ENCODE measurements around the gene PNLIPRP1. TPM values are rescaled to one million over a fixed set of nuclear protein-coding genes. Genes with fewer than 3 reads are reported as not detected.

Gene PNLIPRP1
- total RNA-seq, 1 experiment from 2014 or later = 1.6 TPM

- Histone ChIP-seq H3K4me3 (replicated peaks in 1 of 2; ENCODE audit: low read depth in 1 of 2, low read length in 2 of 2) (no peak overlapping the region), H3K27ac (ENCODE audit: low read depth, low read length) (no peak overlapping the region), H3K27me3 (ENCODE audit: insufficient read depth, low read length) (no peaks in the 10 kb centered on the region), H4K20me1 (ENCODE audit: insufficient read depth) (no peaks in the 10 kb centered on the region), H3K36me3 (ENCODE audit: control insufficient read depth in 1 of 2, insufficient read depth in 2 of 2, low read length in 2 of 2) (no peaks in the 10 kb centered on the region), H3K9ac (ENCODE audit: low read length) (no peak overlapping the region), H3K4me2 (ENCODE audit: low read length) (no peak overlapping the region), H3K9me3 (ENCODE audit: control insufficient read depth in 1 of 2, insufficient read depth in 1 of 2, low read depth in 1 of 2, low read length in 2 of 2) (no peaks in the 10 kb centered on the region), H3K4me1 (ENCODE audit: control insufficient read depth in 1 of 2, insufficient read depth in 2 of 2, low read length in 2 of 2) (peaks cover 10 to 19% of the 10 kb centered on the region in 2 experiments), H2AFZ (ENCODE audit: low read depth, low read length, poor library complexity, severe bottlenecking) (no peak overlapping the region), H3K79me2 (ENCODE audit: insufficient read depth, low read length) (no peaks in the 10 kb centered on the region), H3K9me2 (ENCODE audit: insufficient read depth) (no peaks in the 10 kb centered on the region)
- no peak for DNase-seq (ENCODE audit: low read depth, low spot score)
- ChIA-PET POLR2A (no interaction called here), RAD21 (ENCODE audit: low non-redundant PET in 1 of 2, low total read pairs in 2 of 2, uncharacterized antibody in 2 of 2, unreplicated experiment in 2 of 2) (no interaction called here), CTCF (interaction anchor here (3.9 kb wide), 1 partner anchor 158 kb away, joined by 56 read pairs; no protein-coding TSS in a partner anchor)
- TF ChIP-seq REST (IDR thresholded peaks at IDR 0.05; ENCODE audit: low read depth) (no peak), FOSL1 (IDR thresholded peaks at IDR 0.05; ENCODE audit: low read depth) (no peak), SP1 (IDR thresholded peaks at IDR 0.05; ENCODE audit: low read depth) (no peak)
- TF ChIP-seq, protein P1, sequence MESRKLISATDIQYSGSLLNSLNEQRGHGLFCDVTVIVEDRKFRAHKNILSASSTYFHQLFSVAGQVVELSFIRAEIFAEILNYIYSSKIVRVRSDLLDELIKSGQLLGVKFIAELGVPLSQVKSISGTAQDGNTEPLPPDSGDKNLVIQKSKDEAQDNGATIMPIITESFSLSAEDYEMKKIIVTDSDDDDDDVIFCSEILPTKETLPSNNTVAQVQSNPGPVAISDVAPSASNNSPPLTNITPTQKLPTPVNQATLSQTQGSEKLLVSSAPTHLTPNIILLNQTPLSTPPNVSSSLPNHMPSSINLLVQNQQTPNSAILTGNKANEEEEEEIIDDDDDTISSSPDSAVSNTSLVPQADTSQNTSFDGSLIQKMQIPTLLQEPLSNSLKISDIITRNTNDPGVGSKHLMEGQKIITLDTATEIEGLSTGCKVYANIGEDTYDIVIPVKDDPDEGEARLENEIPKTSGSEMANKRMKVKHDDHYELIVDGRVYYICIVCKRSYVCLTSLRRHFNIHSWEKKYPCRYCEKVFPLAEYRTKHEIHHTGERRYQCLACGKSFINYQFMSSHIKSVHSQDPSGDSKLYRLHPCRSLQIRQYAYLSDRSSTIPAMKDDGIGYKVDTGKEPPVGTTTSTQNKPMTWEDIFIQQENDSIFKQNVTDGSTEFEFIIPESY (IDR thresholded peaks at IDR 0.05; ENCODE audit: extremely low read depth, insufficient replicate concordance, low read length) = no peak
- intact Hi-C loops (cut with micrococcal nuclease) = no loop called here
- no TSS peak for BruUV-seq (replicated peaks)
- ATAC-seq = no peak
Observed at GRCh38 chr10:116630020-116630419, 39.3 kb downstream of the PNLIPRP1 start.
